HG03457 (cell line): ENCODE data around the gene PARVB.

Source experiments
- ATAC-seq: cut with Tn5 transposase; IDR thresholded peaks from one replicate; pipeline ENCODE4 v1.9.1; 2021; ENCODE audit warnings: moderate number of reproducible peaks; ENCODE audit not compliant: unreplicated experiment

Gene PARVB

DNA sequence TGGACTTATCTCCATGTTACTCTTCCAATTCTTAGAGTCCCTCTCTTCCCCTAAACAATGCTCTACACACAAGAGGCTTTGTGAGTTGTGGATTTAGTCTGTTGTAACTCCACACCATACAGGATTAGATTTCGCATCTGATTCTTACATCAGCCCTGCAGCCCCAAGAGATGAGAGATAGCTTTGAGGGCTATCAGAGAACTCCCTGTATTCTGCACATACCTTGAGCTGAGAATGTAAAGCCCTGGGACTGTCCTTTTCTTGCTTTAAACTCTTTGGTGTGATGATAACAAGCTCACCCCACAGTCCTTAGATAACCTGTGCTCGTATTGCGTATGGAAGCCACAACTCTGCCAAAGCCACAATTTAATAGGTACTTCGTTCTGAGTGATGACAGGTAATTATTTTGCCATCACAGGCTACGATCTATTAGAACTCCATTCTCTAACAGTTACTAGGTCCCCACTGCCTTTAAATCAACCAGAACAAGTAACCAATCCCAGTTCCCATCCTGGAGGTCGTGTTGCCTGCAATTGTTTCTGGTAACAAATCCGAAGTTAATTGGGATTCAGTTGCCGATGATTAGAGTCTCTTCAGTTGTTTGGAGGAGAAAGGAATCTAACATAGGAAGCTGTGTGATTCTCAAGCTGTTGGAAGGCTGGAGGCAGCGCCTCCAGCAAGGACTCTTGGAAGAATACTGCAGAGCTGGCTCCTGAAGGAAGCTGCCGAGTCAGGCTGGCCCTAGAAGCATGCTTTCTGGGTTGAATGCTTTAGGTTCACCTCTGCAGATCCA, 155.3 kb downstream of the PARVB start:
- no peak for ATAC-seq

DNA sequence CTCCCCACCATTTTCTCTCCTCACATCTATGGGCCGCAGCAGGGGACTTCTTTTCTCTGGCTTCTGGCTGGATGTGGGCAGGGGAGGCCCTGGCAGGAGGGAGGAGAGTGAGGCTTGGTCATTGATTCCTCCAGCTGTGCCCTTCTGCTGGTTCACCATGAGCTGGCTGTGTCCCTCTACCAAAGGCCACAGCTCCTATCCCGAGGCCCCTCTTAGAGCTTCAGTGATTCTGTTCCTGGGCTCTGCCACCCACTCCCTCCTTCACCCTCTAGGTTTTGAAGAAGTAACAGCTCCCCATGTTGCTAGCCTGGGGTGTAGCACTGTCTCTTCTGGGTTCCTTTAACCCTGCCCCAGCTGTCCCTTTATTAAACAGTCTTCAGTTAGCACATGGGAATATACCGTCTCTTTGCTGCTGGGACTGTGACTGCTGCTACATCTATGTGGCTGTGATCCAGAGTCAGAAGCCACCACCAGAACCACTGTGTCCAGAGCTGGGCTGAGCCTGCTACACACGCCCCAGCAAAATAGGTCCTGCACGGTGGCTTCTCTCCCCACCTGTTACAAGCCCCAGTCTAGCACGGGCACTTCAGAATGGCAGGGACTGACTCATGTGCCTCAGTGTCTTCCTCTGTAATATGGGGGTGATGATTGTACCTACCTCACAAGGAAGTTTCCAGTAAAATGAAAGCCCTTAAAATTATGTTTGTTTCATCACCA, 156.0 kb downstream of the PARVB start:
- no peak for ATAC-seq

DNA sequence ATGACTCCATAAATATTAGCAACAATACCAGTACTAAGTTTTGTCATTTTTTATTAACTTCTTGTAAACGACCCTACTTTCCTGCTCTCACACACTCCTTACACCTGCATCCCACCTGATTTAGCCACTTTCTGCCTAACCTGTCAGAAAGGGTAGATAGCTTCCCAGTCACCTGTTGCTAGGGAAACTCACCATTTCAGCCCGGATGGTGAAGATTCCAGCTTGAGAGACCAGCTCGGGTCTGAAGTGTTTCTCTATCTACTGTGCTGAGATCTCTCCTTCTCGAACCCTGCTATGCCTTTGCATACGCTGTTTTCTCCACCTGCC, 156.6 kb downstream of the PARVB start, which contains the start of gene PARVG:
TSS of gene PARVG (plus strand) at position 220 of the 327 bp plus-strand sequence. CDS start 2,405 bp downstream, outside the sequence.
- no peak for ATAC-seq

DNA sequence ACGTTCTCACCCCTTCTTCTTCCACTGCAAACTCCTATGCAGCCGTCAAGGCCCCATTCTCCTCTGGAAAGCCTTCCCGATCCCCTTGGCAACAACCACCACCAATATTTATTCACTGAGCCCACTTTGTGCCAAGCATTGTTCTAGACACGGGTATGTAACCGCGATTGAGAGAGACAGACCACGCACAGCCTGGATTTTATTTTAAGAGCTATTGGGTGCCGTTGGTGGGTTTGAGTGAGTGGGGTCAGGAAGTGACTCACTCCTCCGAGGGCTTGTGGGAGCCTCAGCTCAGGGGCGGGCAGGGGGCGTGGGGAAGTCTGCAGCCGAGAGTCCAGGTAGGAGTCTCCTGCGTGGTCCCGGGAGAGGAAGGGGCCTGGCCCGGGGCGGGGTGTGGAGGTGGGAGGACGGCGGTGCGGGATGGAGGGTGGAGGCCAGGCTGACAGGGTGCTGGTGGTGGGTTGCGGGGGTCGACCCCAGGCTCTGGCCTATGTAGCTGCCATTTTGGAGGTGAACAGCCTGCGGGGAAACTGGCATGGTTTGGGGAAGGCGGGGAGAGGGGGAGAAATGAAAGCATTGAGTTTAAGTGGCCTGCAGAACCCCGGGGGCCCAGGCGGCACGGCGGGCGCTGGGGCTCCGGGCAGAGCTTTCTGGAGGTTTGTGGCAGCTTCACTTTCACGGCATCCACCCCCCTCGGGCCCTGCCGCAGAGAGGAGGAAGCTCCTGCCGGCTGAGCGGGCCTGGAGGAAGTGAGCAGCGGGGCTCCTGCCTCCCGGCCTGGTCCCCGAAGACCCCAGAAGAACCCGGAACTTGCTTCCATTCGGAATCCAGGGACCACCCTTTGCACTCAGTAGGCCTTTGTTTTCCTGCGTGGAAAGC, 157.2 kb downstream of the PARVB start:
- no peak for ATAC-seq

DNA sequence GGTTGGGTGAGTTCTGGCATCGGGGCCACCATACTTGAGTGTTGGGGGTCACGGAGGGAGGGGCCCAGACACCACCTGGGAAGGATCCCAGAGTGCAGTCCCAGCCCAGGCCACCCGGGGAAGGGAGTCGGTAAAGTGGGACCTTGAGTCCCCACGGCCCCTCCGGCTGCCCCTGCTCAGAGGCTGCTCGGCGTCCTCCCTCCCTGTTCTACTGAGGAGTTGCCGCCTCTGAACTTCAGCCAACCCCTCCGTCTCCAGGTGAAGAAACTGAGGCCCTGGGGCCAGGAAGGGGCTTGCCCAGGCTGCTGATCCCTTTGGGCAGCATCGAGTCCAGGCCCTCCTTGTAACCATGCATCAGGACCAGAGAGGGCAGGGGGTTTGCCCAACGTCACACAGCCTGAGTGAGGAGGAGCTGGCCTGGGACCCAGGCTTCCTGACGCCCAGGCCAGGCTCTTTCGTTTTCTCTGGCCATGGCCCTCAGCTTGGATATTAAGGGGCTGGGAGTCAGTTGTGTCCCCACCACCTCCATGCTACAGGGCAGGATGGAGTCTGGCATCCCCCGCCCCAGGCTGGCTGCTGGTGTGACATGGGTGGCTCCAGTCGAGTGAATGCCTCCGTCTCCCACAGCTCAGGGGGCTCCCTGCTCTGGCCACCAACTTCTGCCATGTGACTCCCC, 157.9 kb downstream of the PARVB start:
- no peak for ATAC-seq

DNA sequence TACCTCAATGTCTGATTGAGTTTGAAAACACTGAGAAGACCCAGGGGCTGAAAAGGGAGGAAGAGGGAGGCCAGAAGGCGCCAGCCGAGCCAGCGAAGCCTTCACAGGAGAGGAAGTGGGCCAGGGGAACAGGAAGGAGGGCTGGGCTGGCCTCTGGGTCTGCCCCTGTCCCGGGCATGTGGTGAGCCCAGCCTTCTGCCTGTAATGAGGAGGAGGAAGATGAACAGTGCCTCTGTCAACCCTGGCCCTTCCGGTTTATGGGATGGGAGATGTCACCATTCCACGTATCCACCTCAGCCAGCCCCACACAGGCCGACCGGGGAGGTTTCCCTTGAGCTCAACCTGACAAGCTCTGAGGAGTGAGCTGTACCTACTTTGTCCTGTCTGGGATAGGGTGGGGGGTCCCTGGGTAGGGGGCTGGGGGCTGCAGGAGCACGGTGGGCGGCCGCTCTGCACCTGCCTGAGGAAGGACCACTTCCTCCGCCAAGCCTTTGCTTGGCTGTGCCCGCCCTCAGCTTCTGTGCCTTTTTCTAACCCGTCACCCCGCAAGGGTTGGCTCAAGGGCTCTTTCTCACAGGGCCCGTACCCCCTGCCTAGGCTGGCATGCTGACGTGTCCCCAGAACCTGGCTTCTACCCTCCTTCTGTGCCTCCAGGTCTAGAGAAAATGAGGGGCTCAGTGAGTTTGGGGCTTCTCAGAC, 158.6 kb downstream of the PARVB start:
- ATAC-seq = no peak

DNA sequence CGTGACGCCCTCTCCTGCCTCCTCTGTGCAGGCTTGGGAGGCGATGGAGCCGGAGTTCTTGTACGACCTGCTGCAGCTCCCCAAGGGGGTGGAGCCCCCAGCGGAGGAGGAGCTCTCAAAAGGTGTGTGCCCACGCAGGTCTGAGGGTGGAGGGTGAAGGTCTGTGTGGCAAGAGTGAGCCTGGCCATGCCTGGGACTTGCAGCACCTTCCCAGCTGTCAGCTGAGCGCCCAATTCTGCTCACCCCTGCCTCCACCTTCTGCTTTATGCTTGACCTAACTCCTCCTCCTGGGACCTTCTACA, 159.1 kb downstream of the PARVB start:
- no peak for ATAC-seq

DNA sequence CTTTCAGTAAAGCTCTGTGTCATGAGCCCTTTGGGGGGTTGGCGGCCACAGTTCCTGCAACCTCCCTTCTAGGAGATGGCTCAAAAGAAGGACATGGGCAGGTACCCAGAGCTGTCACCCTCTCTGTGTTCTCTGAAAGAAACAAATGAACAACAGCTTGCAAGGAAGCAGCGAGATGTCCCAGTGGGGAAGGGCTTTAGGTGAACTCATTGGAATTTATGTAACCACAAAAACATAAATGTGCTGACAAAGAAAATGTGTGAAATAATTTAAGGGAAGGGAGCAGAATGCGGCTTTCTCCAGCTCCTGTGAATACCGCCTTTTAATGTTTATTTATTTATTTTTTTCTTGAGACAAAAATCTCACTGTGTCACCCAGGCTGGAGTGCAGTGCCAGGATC, 159.9 kb downstream of the PARVB start:
- no peak for ATAC-seq

DNA sequence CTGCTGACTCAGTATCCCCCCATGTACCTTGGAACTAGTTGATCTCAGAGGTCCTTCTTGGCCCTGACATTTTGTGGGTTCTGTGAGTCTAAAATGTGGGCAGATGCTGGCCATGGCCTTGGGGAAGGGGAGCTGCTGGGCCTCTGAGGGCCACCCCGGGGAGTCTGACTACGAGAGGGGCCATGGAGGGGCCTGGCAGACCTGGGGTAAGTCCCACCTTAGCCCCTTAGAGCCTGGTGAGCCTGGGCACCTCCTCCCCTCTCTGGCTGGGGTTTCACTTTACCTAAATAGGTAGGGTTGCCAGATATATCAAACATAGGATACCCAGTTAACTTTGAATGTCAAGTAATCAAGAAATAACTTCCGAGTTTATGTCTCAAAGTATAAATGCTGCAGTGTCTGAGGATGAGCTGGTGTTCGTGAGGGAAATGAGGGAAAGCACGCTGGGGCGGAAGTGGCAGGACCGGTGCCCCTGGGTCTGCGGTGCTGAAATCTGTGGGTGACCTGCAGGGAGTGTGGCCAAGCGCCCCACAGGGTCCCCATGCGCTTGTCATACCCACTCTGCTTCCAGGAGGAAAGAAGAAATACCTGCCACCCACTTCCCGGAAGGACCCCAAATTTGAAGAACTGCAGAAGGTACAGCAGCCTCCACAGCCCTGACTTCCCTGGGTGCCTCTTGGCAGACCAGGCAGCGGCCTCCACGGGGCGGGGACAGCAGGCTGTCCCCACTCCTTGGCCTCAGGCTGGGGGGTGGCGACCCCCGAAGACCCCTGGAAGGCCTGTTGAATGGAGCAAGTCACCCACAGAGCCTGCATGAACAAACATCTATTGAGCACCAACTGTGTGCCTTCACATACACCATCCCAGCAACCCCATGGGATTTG, 161.4 kb downstream of the PARVB start:
- no peak for ATAC-seq

DNA sequence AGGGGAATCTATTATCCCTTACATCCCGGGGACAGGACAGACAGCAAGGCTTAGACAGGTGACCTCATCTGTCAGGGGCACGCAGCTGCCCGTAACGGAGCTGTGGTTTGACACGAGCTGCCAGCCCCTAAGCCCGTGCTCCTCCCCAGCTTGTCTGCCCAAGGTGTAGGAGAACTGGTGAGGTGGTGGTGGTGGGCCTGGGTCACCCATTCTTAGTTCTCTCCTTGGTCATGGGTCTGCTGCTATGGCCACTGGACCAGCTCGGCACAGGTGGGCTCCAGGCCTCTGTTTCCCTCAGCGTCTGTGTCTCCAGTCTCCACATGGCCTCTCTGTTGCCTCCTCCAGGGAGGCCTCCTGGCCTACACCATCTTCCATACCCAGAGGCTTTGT, 162.0 kb downstream of the PARVB start:
- ATAC-seq = no peak

DNA sequence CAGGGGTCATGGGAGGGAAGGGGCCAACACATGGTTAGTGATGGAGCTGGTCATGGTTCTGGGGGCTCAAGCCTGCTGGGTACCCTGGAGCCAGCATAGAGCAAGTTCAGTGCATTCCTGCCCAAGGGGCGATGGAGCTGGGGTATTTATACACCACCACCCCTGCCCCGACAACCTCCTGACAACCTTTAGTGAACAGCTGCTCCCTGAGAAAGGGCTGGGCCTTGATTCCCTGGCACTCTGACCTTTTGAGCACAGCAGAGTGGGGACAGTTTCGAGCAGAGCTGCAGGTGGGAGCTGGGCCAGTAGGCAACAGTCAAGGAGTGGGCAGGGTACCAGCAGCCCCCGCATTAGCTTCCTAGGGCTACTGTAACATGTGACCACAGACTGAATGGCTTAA, 162.6 kb downstream of the PARVB start:
- ATAC-seq = no peak

DNA sequence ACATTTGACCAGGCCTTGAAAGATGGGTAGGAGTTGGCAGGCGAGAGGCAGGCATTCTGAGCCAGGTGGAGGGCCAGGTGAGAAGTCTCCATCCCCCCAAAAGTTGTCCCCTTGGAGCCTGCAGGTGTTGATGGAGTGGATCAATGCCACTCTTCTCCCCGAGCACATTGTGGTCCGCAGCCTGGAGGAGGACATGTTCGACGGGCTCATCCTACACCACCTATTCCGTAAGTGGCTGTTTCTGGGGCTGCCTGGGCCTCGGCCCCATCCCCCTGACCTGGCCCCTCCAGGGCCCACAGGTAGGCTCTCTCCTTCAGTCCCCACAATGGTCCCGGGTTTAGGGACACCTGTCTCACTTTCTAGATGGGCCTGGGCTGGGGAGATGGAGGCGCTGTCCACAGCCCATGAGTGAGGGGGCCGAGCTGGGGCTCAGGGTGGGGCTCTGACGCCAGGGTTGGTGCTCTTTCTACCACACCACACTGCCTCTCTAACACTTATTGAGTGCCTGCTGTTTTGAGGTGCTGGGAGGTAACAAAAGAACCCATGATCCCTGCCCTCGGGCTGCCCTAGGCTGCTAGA, 163.6 kb downstream of the PARVB start:
- ATAC-seq = no peak

DNA sequence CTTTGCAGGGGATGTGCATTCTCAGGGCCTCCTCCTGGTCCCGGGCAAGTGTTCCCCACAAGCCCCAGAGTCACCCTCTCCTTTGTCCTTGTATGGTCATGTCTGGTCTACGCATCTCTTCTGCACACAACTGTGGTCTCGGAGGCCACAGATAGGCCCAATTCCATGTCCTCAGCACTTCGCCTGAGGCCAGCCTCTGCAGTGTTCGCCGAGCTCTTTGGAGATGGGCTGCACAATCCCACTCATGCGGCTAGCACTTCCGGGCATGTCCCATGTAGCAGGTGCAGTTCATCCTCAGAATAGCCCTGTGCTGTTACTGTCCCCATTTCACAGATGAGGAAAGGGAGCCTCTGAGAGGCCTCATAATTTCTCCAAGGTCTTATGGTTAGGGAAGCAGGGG, 164.2 kb downstream of the PARVB start:
- no peak for ATAC-seq

DNA sequence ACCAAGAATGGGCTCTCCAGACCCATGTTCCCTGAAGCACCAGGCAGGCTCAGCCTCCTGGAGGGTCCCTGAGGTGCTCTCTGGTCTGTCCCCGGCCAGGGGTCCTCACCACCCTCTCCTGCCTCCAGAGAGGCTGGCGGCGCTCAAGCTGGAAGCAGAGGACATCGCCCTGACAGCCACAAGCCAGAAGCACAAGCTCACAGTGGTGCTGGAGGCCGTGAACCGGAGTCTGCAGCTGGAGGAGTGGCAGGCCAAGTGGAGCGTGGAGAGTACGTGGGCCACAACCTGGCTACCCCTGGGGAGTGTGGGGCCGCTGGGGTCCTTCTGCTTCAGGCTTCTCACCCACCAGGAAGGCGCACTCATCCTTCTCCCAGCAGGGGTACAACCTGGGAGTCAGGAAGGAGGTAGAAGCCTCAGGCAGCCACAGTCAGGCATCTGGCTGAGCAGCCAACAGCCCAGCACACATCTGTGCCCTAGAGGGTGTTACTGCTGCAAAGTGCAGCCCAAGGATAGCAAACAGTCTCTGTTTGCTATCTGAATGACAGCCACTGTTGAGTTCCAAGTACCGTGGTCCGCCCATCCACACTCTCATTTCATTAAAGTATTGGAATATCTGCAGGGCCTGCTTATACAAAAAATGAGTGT, 165.0 kb downstream of the PARVB start:
- no peak for ATAC-seq

DNA sequence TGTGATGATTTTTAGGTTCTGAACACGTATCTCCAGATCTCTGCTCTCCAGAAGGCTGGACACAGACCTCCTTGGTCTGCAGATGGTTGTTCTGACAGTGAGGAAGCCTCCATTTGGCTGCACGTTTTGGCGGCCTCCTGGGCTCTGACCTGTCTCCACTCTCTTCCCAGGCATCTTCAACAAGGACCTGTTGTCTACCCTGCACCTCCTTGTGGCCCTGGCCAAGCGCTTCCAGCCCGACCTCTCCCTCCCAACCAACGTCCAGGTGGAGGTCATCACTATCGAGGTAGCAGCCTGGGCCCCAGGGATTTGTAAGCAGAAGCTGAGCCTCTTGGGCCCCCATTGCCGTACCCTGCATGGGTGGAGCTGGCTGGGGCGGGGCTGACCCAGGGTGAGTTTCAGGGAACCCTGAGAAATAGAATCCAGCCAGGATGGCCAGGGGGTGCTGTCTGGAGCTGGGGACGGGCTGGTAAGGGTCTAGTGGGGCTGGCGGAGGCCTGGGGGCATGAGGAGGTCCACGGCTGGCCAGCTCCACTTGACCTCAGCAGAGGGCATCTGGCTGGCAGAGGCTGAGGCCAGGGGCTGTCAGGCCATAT, 166.4 kb downstream of the PARVB start:
- no peak for ATAC-seq

DNA sequence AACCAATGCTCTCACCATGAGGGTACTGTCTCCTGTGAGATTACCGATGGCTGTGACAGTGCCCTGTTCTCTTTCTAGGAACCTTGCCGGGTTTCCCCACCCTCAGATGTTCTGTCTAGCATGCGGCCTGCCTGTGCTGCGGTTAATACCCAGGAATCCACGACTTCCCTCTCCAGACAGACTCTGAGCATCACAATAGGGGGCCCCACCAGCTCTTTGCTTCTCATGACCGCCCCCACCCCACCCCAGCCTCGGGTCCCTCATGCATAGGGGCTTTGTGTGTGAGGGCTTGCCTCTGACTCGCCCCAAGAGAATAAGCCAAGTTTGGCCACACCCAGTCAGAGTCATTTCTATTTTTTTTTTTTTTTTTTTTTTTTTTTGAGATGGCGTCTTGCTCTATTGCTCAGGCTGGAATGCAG, 166.9 kb downstream of the PARVB start:
- ATAC-seq = no peak

DNA sequence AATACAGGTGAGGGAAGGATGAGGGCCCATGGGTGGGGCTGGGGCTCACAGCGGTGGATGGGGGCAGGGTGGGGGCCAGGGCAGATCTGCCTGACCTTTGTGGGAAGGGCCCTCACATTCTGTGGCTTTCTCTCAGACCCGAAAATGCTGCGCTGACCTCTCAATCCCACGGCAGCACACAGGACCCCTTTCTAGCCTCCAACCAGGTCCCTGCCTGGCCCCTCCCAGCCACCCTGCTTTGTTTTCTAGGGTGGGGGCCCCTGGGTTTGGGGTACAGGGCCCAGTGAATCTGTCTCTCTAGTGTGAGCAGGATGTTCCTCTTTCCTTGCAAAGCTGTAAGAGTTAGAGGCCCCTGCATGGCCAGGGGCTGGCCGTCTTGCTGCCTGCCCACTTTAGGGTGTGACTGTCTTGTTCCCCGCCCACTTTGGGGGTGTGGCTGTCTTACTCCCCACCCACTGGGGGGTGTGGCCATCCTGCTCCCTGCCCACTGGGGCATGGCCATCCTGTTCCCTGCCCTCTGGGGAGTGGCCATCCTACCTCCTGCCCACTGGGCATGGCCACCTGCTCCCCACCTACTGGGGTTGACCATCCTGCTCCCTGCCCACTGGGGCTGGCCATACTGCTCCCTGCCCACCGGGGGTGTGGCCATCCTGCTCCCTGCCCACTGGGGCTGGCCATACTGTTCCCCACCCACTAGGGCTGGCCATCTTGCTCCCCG, 168.2 kb downstream of the PARVB start:
- ATAC-seq = no peak
